NT2/D1 (cell line): ENCODE measurements around the gene CXXC5.

Experiments used
- YY1 ChIP-seq: IDR thresholded peaks from 2 replicates; pipeline ENCODE4 v1.6.1; 2011; ENCODE audit not compliant: insufficient read length, insufficient read depth
- ZNF274 ChIP-seq: IDR thresholded peaks from 2 replicates; pipeline ENCODE4 v1.6.1; 2011; ENCODE audit warnings: mild to moderate bottlenecking, low read depth, low read length

DNA sequence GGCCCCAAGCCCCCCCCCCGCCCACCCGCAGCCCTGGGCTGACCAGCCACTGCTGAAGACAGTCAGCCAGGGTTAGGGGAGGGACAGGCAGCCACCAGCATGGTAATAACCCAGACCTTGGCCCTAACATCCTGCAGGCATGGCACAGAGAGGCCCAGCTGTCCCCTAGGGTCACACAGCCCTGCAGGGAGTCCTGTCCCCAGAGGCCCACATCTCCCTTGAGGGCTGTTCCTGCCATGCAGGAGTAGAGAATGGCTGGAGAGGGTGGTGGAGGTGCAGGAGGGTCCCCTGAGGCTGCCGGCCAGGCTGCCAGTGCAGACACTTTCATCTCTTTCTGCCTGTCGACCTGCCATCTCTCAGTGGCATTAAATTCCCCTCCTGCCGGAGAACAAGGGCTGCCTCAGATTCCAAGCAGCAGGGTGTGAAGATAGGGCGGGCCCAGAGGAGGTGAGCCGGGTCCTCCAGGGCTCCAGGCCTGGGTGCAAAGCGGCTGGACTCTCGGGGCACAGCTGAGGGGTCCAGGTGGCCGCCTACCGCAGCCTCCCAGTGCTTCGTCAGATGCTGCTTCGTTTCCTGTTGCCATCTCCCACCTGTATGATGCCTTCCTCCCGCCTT lies 40.0 kb downstream of the CXXC5 start:
- no peak for TF ChIP-seq ZNF274
- TF ChIP-seq YY1 = no peak
